ENCODE results near the gene CIBAR2. TPM values are rescaled to one million over a fixed set of nuclear protein-coding genes. Genes with fewer than 3 reads are reported as not detected.

Gene CIBAR2
- total and polyA plus RNA-seq, 4 experiments from 2014 or later = not detected

- DNase-seq = no peak
- Mint-ChIP-seq H3K27me3 (peaks cover 0 to 3% of the 10 kb centered on the region in 2 donors), H3K27ac (no peak overlapping the region), H3K36me3 (no peaks in the 10 kb centered on the region), H3K4me3 (no peak overlapping the region), H3K4me1 (no peaks in the 10 kb centered on the region), H3K9me3 (no peaks in the 10 kb centered on the region)
- intact Hi-C loops (cut with micrococcal nuclease) = no loop called here
- no peaks in the 10 kb centered on the region for H3K4me1 ChIP-seq (ENCODE audit: insufficient read depth, low read length)
- no peak overlapping the region for H3K4me3 ChIP-seq (ENCODE audit: low read length in 2 of 2)
- CTCF ChIA-PET (ENCODE audit: partially characterized antibody) = no interaction called here
- no peaks in the 10 kb centered on the region for H3K27me3 ChIP-seq (ENCODE audit: insufficient read depth, low read length)
- H3K27ac ChIP-seq (ENCODE audit: low read depth, low read length) = no peak overlapping the region
- H3K36me3 ChIP-seq (ENCODE audit: insufficient read depth, low read length) = no peaks in the 10 kb centered on the region
- no peaks in the 10 kb centered on the region for H3K9me3 ChIP-seq (ENCODE audit: control insufficient read depth in 1 of 2, low read length in 2 of 2)
- POLR2A ChIA-PET (ENCODE audit: partially characterized antibody) = no interaction called here
Observed at GRCh38 chr16:85148931-85149330, 36.7 kb upstream of the CIBAR2 start.

GRCh38 chr16:85146922-85147651 is 34.8 kb upstream of the CIBAR2 start:
- ChIA-PET CTCF (ENCODE audit: partially characterized antibody) (no interaction called here), POLR2A (ENCODE audit: partially characterized antibody) (no interaction called here)
- no peak overlapping the region for H3K27ac Mint-ChIP-seq
- DNase-seq = no peak
- H3K36me3 Mint-ChIP-seq = no peaks in the 10 kb centered on the region
- no peaks in the 10 kb centered on the region for H3K27me3 ChIP-seq (ENCODE audit: insufficient read depth, low read length)
- intact Hi-C loops (cut with micrococcal nuclease) = no loop called here
- H3K4me3 Mint-ChIP-seq = no peak overlapping the region
- no peaks in the 10 kb centered on the region for H3K4me1 Mint-ChIP-seq
- no peak overlapping the region for H3K27ac ChIP-seq (ENCODE audit: low read depth, low read length)
- H3K36me3 ChIP-seq (ENCODE audit: insufficient read depth, low read length) = no peaks in the 10 kb centered on the region
- no peaks in the 10 kb centered on the region for H3K9me3 ChIP-seq (ENCODE audit: control insufficient read depth in 1 of 2, low read length in 2 of 2)
- no peaks in the 10 kb centered on the region for H3K9me3 Mint-ChIP-seq
- H3K27me3 Mint-ChIP-seq = peaks cover 0 to 10% of the 10 kb centered on the region in 2 donors
- H3K4me1 ChIP-seq (ENCODE audit: insufficient read depth, low read length) = no peaks in the 10 kb centered on the region
- H3K4me3 ChIP-seq (ENCODE audit: low read length in 2 of 2) = no peak overlapping the region

GRCh38 chr16:85146532-85146797 is 34.2 kb upstream of the CIBAR2 start:
- no peak overlapping the region for H3K27ac ChIP-seq (ENCODE audit: low read depth, low read length)
- Mint-ChIP-seq H3K27ac (no peak overlapping the region), H3K9me3 (no peaks in the 10 kb centered on the region), H3K36me3 (no peaks in the 10 kb centered on the region), H3K27me3 (peaks cover 0 to 10% of the 10 kb centered on the region in 2 donors), H3K4me3 (no peak overlapping the region), H3K4me1 (no peaks in the 10 kb centered on the region)
- H3K4me1 ChIP-seq (ENCODE audit: insufficient read depth, low read length) = no peaks in the 10 kb centered on the region
- intact Hi-C loops (cut with micrococcal nuclease) = no loop called here
- no peaks in the 10 kb centered on the region for H3K36me3 ChIP-seq (ENCODE audit: insufficient read depth, low read length)
- H3K9me3 ChIP-seq (ENCODE audit: control insufficient read depth in 1 of 2, low read length in 2 of 2) = no peaks in the 10 kb centered on the region
- H3K27me3 ChIP-seq (ENCODE audit: insufficient read depth, low read length) = no peaks in the 10 kb centered on the region
- ChIA-PET CTCF (ENCODE audit: partially characterized antibody) (no interaction called here), POLR2A (ENCODE audit: partially characterized antibody) (no interaction called here)
- H3K4me3 ChIP-seq (ENCODE audit: low read length in 2 of 2) = no peak overlapping the region
- no peak for DNase-seq

- Histone ChIP-seq H3K9me3 (ENCODE audit: control insufficient read depth in 1 of 2, low read length in 2 of 2) (no peaks in the 10 kb centered on the region), H3K4me3 (ENCODE audit: low read length in 2 of 2) (no peak overlapping the region), H3K4me1 (ENCODE audit: insufficient read depth, low read length) (no peaks in the 10 kb centered on the region), H3K27me3 (ENCODE audit: insufficient read depth, low read length) (no peaks in the 10 kb centered on the region), H3K27ac (ENCODE audit: low read depth, low read length) (no peak overlapping the region), H3K36me3 (ENCODE audit: insufficient read depth, low read length) (no peaks in the 10 kb centered on the region)
- no peak for DNase-seq
- peak overlapping the region in 1 of 7 donors; percentile 73 for H3K27ac Mint-ChIP-seq
- H3K9me3 Mint-ChIP-seq = no peaks in the 10 kb centered on the region
- no peak overlapping the region for H3K4me3 Mint-ChIP-seq
- H3K4me1 Mint-ChIP-seq = no peaks in the 10 kb centered on the region
- ChIA-PET POLR2A (ENCODE audit: partially characterized antibody) (no interaction called here), CTCF (ENCODE audit: partially characterized antibody) (no interaction called here)
- intact Hi-C loops (cut with micrococcal nuclease) = no loop called here
- peaks cover 0 to 10% of the 10 kb centered on the region in 2 donors for H3K27me3 Mint-ChIP-seq
- H3K36me3 Mint-ChIP-seq = no peaks in the 10 kb centered on the region
Observed at GRCh38 chr16:85145734-85146531, 33.7 kb upstream of the CIBAR2 start.

GRCh38 chr16:85145188-85145587 is 32.9 kb upstream of the CIBAR2 start:
- ChIA-PET POLR2A (ENCODE audit: partially characterized antibody) (no interaction called here), CTCF (ENCODE audit: partially characterized antibody) (no interaction called here)
- Histone ChIP-seq H3K4me3 (ENCODE audit: low read length in 2 of 2) (no peak overlapping the region), H3K9me3 (ENCODE audit: control insufficient read depth in 1 of 2, low read length in 2 of 2) (no peaks in the 10 kb centered on the region), H3K36me3 (ENCODE audit: insufficient read depth, low read length) (no peaks in the 10 kb centered on the region), H3K27me3 (ENCODE audit: insufficient read depth, low read length) (no peaks in the 10 kb centered on the region), H3K27ac (ENCODE audit: low read depth, low read length) (no peak overlapping the region), H3K4me1 (ENCODE audit: insufficient read depth, low read length) (no peaks in the 10 kb centered on the region)
- H3K27me3 Mint-ChIP-seq = peaks cover 0 to 10% of the 10 kb centered on the region in 2 donors
- intact Hi-C loops (cut with micrococcal nuclease) = no loop called here
- no peak for DNase-seq
- no peaks in the 10 kb centered on the region for H3K9me3 Mint-ChIP-seq
- H3K4me3 Mint-ChIP-seq = no peak overlapping the region
- H3K27ac Mint-ChIP-seq = no peak overlapping the region
- no peaks in the 10 kb centered on the region for H3K4me1 Mint-ChIP-seq
- no peaks in the 10 kb centered on the region for H3K36me3 Mint-ChIP-seq

GRCh38 chr16:85144026-85144915 is 32.0 kb upstream of the CIBAR2 start:
- DNase-seq = no peak
- POLR2A ChIA-PET (ENCODE audit: partially characterized antibody) = no interaction called here
- H3K27me3 ChIP-seq (ENCODE audit: insufficient read depth, low read length) = no peaks in the 10 kb centered on the region

GRCh38 chr16:85142771-85143211 is 30.5 kb upstream of the CIBAR2 start:
- intact Hi-C loops (cut with micrococcal nuclease) = no loop called here
- Mint-ChIP-seq H3K36me3 (peaks cover 0 to 3% of the 10 kb centered on the region in 2 donors), H3K4me1 (peaks cover 0 to 3% (median 1%) of the 10 kb centered on the region in 4 donors), H3K4me3 (no peak overlapping the region), H3K27me3 (peaks cover 18 to 27% of the 10 kb centered on the region in 2 donors), H3K27ac (no peak overlapping the region), H3K9me3 (no peaks in the 10 kb centered on the region)
- POLR2A ChIA-PET (ENCODE audit: partially characterized antibody) = no interaction called here
- no peak overlapping the region for H3K4me3 ChIP-seq (ENCODE audit: low read length in 2 of 2)
- no peak overlapping the region for H3K27ac ChIP-seq (ENCODE audit: low read depth, low read length)
- DNase-seq = no peak
- no peaks in the 10 kb centered on the region for H3K9me3 ChIP-seq (ENCODE audit: control insufficient read depth in 1 of 2, low read length in 2 of 2)
- no peaks in the 10 kb centered on the region for H3K36me3 ChIP-seq (ENCODE audit: insufficient read depth, low read length)
- no peaks in the 10 kb centered on the region for H3K27me3 ChIP-seq (ENCODE audit: insufficient read depth, low read length)
- CTCF ChIA-PET (ENCODE audit: partially characterized antibody) = no interaction called here
- H3K4me1 ChIP-seq (ENCODE audit: insufficient read depth, low read length) = no peaks in the 10 kb centered on the region

More at GRCh38 chr16:85144026-85144915, 32.0 kb upstream of the CIBAR2 start:
- Histone ChIP-seq H3K27ac (ENCODE audit: low read depth, low read length) (no peak overlapping the region), H3K9me3 (ENCODE audit: control insufficient read depth in 1 of 2, low read length in 2 of 2) (no peaks in the 10 kb centered on the region), H3K36me3 (ENCODE audit: insufficient read depth, low read length) (no peaks in the 10 kb centered on the region), H3K4me3 (ENCODE audit: low read length in 2 of 2) (no peak overlapping the region), H3K4me1 (ENCODE audit: insufficient read depth, low read length) (no peaks in the 10 kb centered on the region)
- H3K27me3 Mint-ChIP-seq = peaks cover 6 to 17% of the 10 kb centered on the region in 2 donors
- intact Hi-C loops (cut with micrococcal nuclease) = no loop called here
- no peaks in the 10 kb centered on the region for H3K9me3 Mint-ChIP-seq
- no peak overlapping the region for H3K27ac Mint-ChIP-seq
- H3K4me1 Mint-ChIP-seq = no peaks in the 10 kb centered on the region
- no peak overlapping the region for H3K4me3 Mint-ChIP-seq
- CTCF ChIA-PET (ENCODE audit: partially characterized antibody) = no interaction called here
- no peaks in the 10 kb centered on the region for H3K36me3 Mint-ChIP-seq
